HG02588 (cell line): ENCODE results near the gene VAV2.

Source experiments
- ATAC-seq: cut with Tn5 transposase; IDR thresholded peaks from one replicate; pipeline ENCODE4 v1.9.1; 2021; ENCODE audit warnings: mild to moderate bottlenecking, moderate library complexity; ENCODE audit not compliant: unreplicated experiment

VAV2 gene

DNA sequence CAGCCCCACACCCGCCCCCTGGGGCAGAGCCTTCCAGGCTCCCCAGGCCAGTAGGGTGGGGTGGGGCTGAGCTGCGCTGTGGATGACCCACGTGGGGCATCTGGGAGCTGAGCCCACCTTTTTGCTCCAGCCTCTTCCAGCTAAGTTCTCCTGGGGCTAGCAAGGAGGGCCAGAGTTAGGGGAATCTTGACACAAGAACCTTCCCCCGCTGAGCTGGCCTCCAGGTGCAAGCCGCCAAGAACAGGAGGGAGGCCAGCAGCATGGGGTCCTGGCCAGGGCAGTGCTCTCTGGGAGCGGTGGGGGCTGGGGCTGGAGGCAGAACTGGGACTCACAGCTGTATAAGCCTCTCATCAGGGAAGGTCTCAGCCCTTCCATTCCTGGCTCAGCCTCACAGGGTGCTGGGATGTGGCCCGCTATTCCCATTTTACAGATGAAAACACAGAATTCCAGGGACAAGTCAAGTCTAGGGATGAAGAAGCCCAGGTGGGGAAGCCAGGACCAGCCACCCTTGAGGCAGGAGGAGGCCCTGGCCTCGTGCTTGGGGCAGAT is 275.5 kb downstream of the VAV2 start:
- no peak for ATAC-seq

GRCh38 chr9:133715866-133716563 is 276.1 kb downstream of the VAV2 start:
- no peak for ATAC-seq

GRCh38 chr9:133715295-133715865 is 276.7 kb downstream of the VAV2 start:
- no peak for ATAC-seq

GRCh38 chr9:133714606-133715294 is 277.4 kb downstream of the VAV2 start:
- ATAC-seq, result no peak

GRCh38 chr9:133713960-133714495 is 278.1 kb downstream of the VAV2 start:
- ATAC-seq, result no peak

- ATAC-seq, result no peak
Observed at GRCh38 chr9:133713150-133713959, 278.8 kb downstream of the VAV2 start.

DNA sequence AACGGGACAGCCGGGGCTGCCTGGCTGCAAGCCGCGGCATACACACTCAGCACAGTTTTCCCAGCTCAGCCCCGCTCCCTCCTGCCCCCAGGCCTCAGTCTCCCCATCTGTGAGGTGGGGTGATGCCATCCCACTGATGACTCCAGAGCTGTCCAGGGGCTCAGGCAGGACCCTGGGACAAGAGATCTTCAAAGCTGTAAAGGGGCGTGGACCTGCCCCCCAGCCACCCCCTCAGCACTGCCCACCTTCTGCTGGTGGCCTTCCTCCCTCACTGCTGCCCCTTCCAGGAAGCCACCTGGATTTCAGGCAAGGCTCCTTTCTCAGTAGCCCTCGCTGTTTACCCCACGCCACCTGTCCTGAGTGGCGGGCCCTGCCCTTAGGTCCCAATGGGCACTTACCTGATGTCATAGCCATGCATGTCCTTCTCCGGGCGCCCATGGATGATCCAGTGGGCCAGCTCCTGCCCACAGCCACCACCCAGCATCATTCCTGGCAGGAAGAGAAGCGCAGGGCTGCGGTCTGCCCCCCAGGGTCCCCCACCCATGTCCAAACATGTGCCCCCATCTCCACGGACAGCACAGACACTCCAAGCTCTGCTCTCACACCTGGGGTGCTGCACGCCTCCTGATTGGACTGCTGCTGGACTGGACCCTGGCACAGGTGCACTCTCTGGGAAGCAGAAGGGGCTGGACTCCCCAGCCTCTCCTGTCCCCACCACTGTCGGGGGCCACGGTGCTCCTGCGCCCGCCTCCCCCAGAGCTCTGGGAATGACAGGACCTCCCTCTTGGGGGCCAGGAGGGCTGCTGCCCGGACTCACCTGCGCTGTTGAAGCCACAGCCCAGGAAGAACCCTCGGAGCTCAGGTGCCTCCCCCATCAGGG is 279.7 kb downstream of the VAV2 start:
- ATAC-seq, result no peak
